ENCODE data around the gene MATN1. TPM values are rescaled to one million over a fixed set of nuclear protein-coding genes. Genes with fewer than 3 reads are reported as not detected.

Gene MATN1
- polyA plus RNA-seq, 1 donor: 0.30 TPM

- Histone ChIP-seq H3K27ac (ENCODE audit: low read length) (no peak overlapping the region), H3K4me1 (ENCODE audit: control insufficient read depth, insufficient read depth, low read length) (no peaks in the 10 kb centered on the region), H3K4me3 (ENCODE audit: low read length) (no peak overlapping the region), H3K9me3 (ENCODE audit: control insufficient read depth, low read depth, low read length) (no peaks in the 10 kb centered on the region), H3K36me3 (ENCODE audit: control insufficient read depth, insufficient read depth, low read length) (no peaks in the 10 kb centered on the region), H3K27me3 (ENCODE audit: control insufficient read depth, insufficient read depth, low read length) (peaks cover 45% of the 10 kb centered on the region)
- no CpG with 5 or more reads among the region's 6 CpGs for WGBS (ENCODE audit: insufficient coverage, low lambda C conversion rate)
- no peak for DNase-seq
Measured at GRCh38 chr1:30687886-30688285, 35.5 kb downstream of the MATN1 start.

- Histone ChIP-seq H3K27ac (ENCODE audit: low read length) (no peak overlapping the region), H3K27me3 (ENCODE audit: control insufficient read depth, insufficient read depth, low read length) (peaks cover 53% of the 10 kb centered on the region), H3K36me3 (ENCODE audit: control insufficient read depth, insufficient read depth, low read length) (no peaks in the 10 kb centered on the region), H3K4me3 (ENCODE audit: low read length) (no peak overlapping the region), H3K4me1 (ENCODE audit: control insufficient read depth, insufficient read depth, low read length) (no peaks in the 10 kb centered on the region), H3K9me3 (ENCODE audit: control insufficient read depth, low read depth, low read length) (no peaks in the 10 kb centered on the region)
- DNase-seq: no peak
- no CpG with 5 or more reads among the region's 10 CpGs for WGBS (ENCODE audit: insufficient coverage, low lambda C conversion rate)
Measured at GRCh38 chr1:30686236-30686935, 37.0 kb downstream of the MATN1 start.

GRCh38 chr1:30685796-30686165, 37.6 kb downstream of the MATN1 start:
- H3K36me3 ChIP-seq (ENCODE audit: control insufficient read depth, insufficient read depth, low read length): no peaks in the 10 kb centered on the region
- no peak overlapping the region for H3K27ac ChIP-seq (ENCODE audit: low read length)
- DNase-seq: no peak
- H3K4me3 ChIP-seq (ENCODE audit: low read length): peak overlapping the region; percentile 30
- WGBS (ENCODE audit: insufficient coverage, low lambda C conversion rate): no CpG with 5 or more reads among the region's 11 CpGs
- H3K9me3 ChIP-seq (ENCODE audit: control insufficient read depth, low read depth, low read length): no peaks in the 10 kb centered on the region
- H3K4me1 ChIP-seq (ENCODE audit: control insufficient read depth, insufficient read depth, low read length): no peaks in the 10 kb centered on the region
- H3K27me3 ChIP-seq (ENCODE audit: control insufficient read depth, insufficient read depth, low read length): peaks cover 53% of the 10 kb centered on the region

- H3K36me3 ChIP-seq (ENCODE audit: control insufficient read depth, insufficient read depth, low read length): no peaks in the 10 kb centered on the region
- peaks cover 53% of the 10 kb centered on the region for H3K27me3 ChIP-seq (ENCODE audit: control insufficient read depth, insufficient read depth, low read length)
- H3K27ac ChIP-seq (ENCODE audit: low read length): no peak overlapping the region
- H3K4me3 ChIP-seq (ENCODE audit: low read length): peak overlapping the region; percentile 30
- DNase-seq: peak; percentile 90 to 91
- no peaks in the 10 kb centered on the region for H3K9me3 ChIP-seq (ENCODE audit: control insufficient read depth, low read depth, low read length)
- H3K4me1 ChIP-seq (ENCODE audit: control insufficient read depth, insufficient read depth, low read length): no peaks in the 10 kb centered on the region
- no CpG with 5 or more reads among the region's 56 CpGs for WGBS (ENCODE audit: insufficient coverage, low lambda C conversion rate)
Measured at GRCh38 chr1:30684881-30685795, 38.2 kb downstream of the MATN1 start.

DNA sequence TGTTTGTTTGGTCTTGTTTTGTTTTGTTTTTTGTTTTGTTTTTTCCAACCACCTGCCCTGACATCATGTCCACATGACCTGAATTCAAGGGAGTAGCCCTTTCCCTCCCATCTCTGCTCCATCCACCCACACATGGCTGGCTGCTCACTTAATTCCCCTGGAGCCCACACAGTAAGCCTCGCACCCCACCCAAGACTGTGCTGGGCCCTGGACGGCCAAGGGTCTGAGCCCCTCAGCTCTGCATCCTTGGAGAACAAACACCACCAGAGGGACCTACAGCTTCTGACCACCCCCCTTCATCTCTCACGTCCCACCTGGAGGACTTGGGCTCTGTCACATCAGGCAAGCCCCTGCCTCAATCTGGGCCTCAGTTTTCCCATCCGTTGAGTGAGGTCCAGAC, 39.1 kb downstream of the MATN1 start:
- H3K9me3 ChIP-seq (ENCODE audit: control insufficient read depth, low read depth, low read length): peaks cover 3% of the 10 kb centered on the region
- DNase-seq: no peak
- no peaks in the 10 kb centered on the region for H3K36me3 ChIP-seq (ENCODE audit: control insufficient read depth, insufficient read depth, low read length)
- peaks cover 49% of the 10 kb centered on the region for H3K27me3 ChIP-seq (ENCODE audit: control insufficient read depth, insufficient read depth, low read length)
- no CpG with 5 or more reads among the region's 4 CpGs for WGBS (ENCODE audit: insufficient coverage, low lambda C conversion rate)
- no peak overlapping the region for H3K4me3 ChIP-seq (ENCODE audit: low read length)
- H3K27ac ChIP-seq (ENCODE audit: low read length): no peak overlapping the region
- no peaks in the 10 kb centered on the region for H3K4me1 ChIP-seq (ENCODE audit: control insufficient read depth, insufficient read depth, low read length)

- Histone ChIP-seq H3K36me3 (ENCODE audit: control insufficient read depth, insufficient read depth, low read length) (no peaks in the 10 kb centered on the region), H3K27me3 (ENCODE audit: control insufficient read depth, insufficient read depth, low read length) (peaks cover 47% of the 10 kb centered on the region)
- DNase-seq: no peak
Measured at GRCh38 chr1:30683699-30684098, 39.7 kb downstream of the MATN1 start.

GRCh38 chr1:30682396-30683275, 40.7 kb downstream of the MATN1 start:
- H3K4me3 ChIP-seq (ENCODE audit: low read length): no peak overlapping the region
- no peak for DNase-seq
- no peaks in the 10 kb centered on the region for H3K4me1 ChIP-seq (ENCODE audit: control insufficient read depth, insufficient read depth, low read length)
- peaks cover 46% of the 10 kb centered on the region for H3K27me3 ChIP-seq (ENCODE audit: control insufficient read depth, insufficient read depth, low read length)
- H3K36me3 ChIP-seq (ENCODE audit: control insufficient read depth, insufficient read depth, low read length): no peaks in the 10 kb centered on the region
- WGBS (ENCODE audit: insufficient coverage, low lambda C conversion rate): 90% methylated on average over 2 of the region's 8 CpGs
- H3K27ac ChIP-seq (ENCODE audit: low read length): no peak overlapping the region
- peaks cover 3% of the 10 kb centered on the region for H3K9me3 ChIP-seq (ENCODE audit: control insufficient read depth, low read depth, low read length)

More at GRCh38 chr1:30683699-30684098, 39.7 kb downstream of the MATN1 start:
- Histone ChIP-seq H3K4me3 (ENCODE audit: low read length) (no peak overlapping the region), H3K27ac (ENCODE audit: low read length) (no peak overlapping the region), H3K4me1 (ENCODE audit: control insufficient read depth, insufficient read depth, low read length) (no peaks in the 10 kb centered on the region), H3K9me3 (ENCODE audit: control insufficient read depth, low read depth, low read length) (peaks cover 3% of the 10 kb centered on the region)
- 80% methylated on average over 1 of the region's 5 CpGs for WGBS (ENCODE audit: insufficient coverage, low lambda C conversion rate)

DNA sequence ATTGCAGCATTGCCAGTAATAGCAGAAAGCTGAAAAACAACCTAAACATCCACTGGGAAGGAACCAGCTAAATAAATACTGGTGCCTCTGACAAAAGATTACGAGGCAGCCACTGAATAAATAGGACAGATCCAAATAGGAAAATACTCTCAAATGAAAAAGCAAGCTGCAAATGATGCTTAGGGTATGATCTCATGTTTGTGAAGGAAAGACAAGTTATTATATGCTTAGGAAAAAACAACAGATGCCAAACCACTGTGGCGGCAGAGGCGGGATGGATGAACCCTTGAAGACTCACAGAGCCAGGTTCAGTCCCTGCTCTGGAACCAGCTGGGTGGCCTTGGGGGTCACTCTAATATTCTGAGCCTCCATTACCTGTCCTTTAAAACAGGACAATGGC, 41.6 kb downstream of the MATN1 start:
- Histone ChIP-seq H3K9me3 (ENCODE audit: control insufficient read depth, low read depth, low read length) (peaks cover 3% of the 10 kb centered on the region), H3K27ac (ENCODE audit: low read length) (no peak overlapping the region), H3K27me3 (ENCODE audit: control insufficient read depth, insufficient read depth, low read length) (peaks cover 40% of the 10 kb centered on the region), H3K4me1 (ENCODE audit: control insufficient read depth, insufficient read depth, low read length) (no peaks in the 10 kb centered on the region), H3K4me3 (ENCODE audit: low read length) (no peak overlapping the region), H3K36me3 (ENCODE audit: control insufficient read depth, insufficient read depth, low read length) (no peaks in the 10 kb centered on the region)
- DNase-seq: no peak
- WGBS (ENCODE audit: insufficient coverage, low lambda C conversion rate): 0% methylated on average over 1 of the region's 3 CpGs

GRCh38 chr1:30680879-30681278, 42.5 kb downstream of the MATN1 start:
- H3K36me3 ChIP-seq (ENCODE audit: control insufficient read depth, insufficient read depth, low read length): no peaks in the 10 kb centered on the region
- H3K27ac ChIP-seq (ENCODE audit: low read length): no peak overlapping the region
- H3K27me3 ChIP-seq (ENCODE audit: control insufficient read depth, insufficient read depth, low read length): peaks cover 35% of the 10 kb centered on the region
- H3K9me3 ChIP-seq (ENCODE audit: control insufficient read depth, low read depth, low read length): peaks cover 3% of the 10 kb centered on the region
- no peak for DNase-seq
- 100% methylated on average over 2 of the region's 7 CpGs for WGBS (ENCODE audit: insufficient coverage, low lambda C conversion rate)
- no peak overlapping the region for H3K4me3 ChIP-seq (ENCODE audit: low read length)
- no peaks in the 10 kb centered on the region for H3K4me1 ChIP-seq (ENCODE audit: control insufficient read depth, insufficient read depth, low read length)

- Histone ChIP-seq H3K36me3 (ENCODE audit: control insufficient read depth, insufficient read depth, low read length) (no peaks in the 10 kb centered on the region), H3K27ac (ENCODE audit: low read length) (no peak overlapping the region), H3K4me3 (ENCODE audit: low read length) (no peak overlapping the region), H3K9me3 (ENCODE audit: control insufficient read depth, low read depth, low read length) (peaks cover 3% of the 10 kb centered on the region), H3K4me1 (ENCODE audit: control insufficient read depth, insufficient read depth, low read length) (no peaks in the 10 kb centered on the region), H3K27me3 (ENCODE audit: control insufficient read depth, insufficient read depth, low read length) (peaks cover 30% of the 10 kb centered on the region)
- WGBS (ENCODE audit: insufficient coverage, low lambda C conversion rate): no CpG with 5 or more reads among the region's 7 CpGs
- DNase-seq: no peak
Measured at GRCh38 chr1:30680429-30680828, 43.0 kb downstream of the MATN1 start.
